GM23248 (cell line): Measurements from ENCODE around the gene TRO. TPM values are rescaled to one million over a fixed set of nuclear protein-coding genes. Genes with fewer than 3 reads are reported as not detected.

Experiments used
- DNase-seq: peaks from one replicate; pipeline ENCODE4 v3.0.0-alpha.2; 2015
- H2AFZ ChIP-seq: fragments of 200-600 bp; sonication (generic); 2 replicates; pipeline ENCODE4 v1.6.1; 2016; ENCODE audit warnings: antibody characterized with exemption
- H3F3A ChIP-seq: fragments of 200-600 bp; sonication (generic); 2 replicates; pipeline ENCODE4 v1.6.1; 2016; ENCODE audit warnings: mild to moderate bottlenecking, antibody characterized with exemption, mixed run types; ENCODE audit not compliant: insufficient read depth
- H3K27ac ChIP-seq: fragments of 200-600 bp; sonication (generic); 2 replicates; pipeline ENCODE4 v1.5.1; 2016; ENCODE audit warnings: mild to moderate bottlenecking
- H3K27me3 ChIP-seq: fragments of 200-600 bp; sonication (generic); replicated peaks from 2 replicates; pipeline ENCODE4 v1.6.1; 2016; ENCODE audit warnings: mild to moderate bottlenecking; ENCODE audit not compliant: insufficient read depth
- H3K36me3 ChIP-seq: fragments of 200-600 bp; sonication (generic); 2 replicates; pipeline ENCODE4 v1.6.1; 2016; ENCODE audit warnings: low read depth, mild to moderate bottlenecking
- H3K4me1 ChIP-seq: fragments of 200-600 bp; sonication (generic); 2 replicates; pipeline ENCODE4 v1.6.1; 2016; ENCODE audit warnings: mild to moderate bottlenecking; ENCODE audit not compliant: insufficient read depth
- H3K4me2 ChIP-seq: fragments of 200-600 bp; sonication (generic); one replicate; pipeline ENCODE4 v1.6.1; 2016; ENCODE audit warnings: mild to moderate bottlenecking; ENCODE audit not compliant: unreplicated experiment
- H3K4me3 ChIP-seq: fragments of 200-600 bp; sonication (generic); 2 replicates; pipeline ENCODE4 v1.5.1; 2016; ENCODE audit warnings: mild to moderate bottlenecking
- H3K79me2 ChIP-seq: fragments of 200-600 bp; sonication (generic); 2 replicates; pipeline ENCODE4 v1.6.1; 2016; ENCODE audit warnings: mild to moderate bottlenecking; ENCODE audit not compliant: insufficient read depth
- H3K9ac ChIP-seq: fragments of 200-600 bp; sonication (generic); 2 replicates; pipeline ENCODE4 v1.6.1; 2016; ENCODE audit warnings: mild to moderate bottlenecking
- H3K9me2 ChIP-seq: fragments of 200-600 bp; sonication (generic); 2 replicates; pipeline ENCODE4 v1.6.1; 2016; ENCODE audit warnings: mixed run types, mild to moderate bottlenecking, moderate library complexity; ENCODE audit not compliant: insufficient read depth
- H3K9me3 ChIP-seq: fragments of 200-600 bp; sonication (generic); one replicate; pipeline ENCODE4 v1.6.1; 2017; ENCODE audit warnings: low read depth
- H4K20me1 ChIP-seq: fragments of 200-600 bp; sonication (generic); 2 replicates; pipeline ENCODE4 v1.6.0; 2016; ENCODE audit not compliant: insufficient read depth
- EZH2 ChIP-seq: fragments of 200-600 bp; sonication (generic); IDR thresholded peaks from 2 replicates; pipeline ENCODE4 v1.6.1; 2018; ENCODE audit warnings: antibody characterized with exemption, mild to moderate bottlenecking; ENCODE audit not compliant: insufficient read depth, poor library complexity, severe bottlenecking
- EZH2phosphoT487 ChIP-seq: fragments of 200-600 bp; sonication (generic); IDR thresholded peaks from 2 replicates; pipeline ENCODE4 v1.6.1; 2018; ENCODE audit warnings: antibody characterized with exemption, moderate library complexity, mild to moderate bottlenecking, low read depth; ENCODE audit not compliant: insufficient read depth
- WGBS, 2 experiments: methylation state at CpG; one replicate each; pipeline ENCODE4 v1.1.6; 2015 to 2017; ENCODE audit warnings: low lambda C conversion rate in 2 of 2, low coverage in 1 of 2; ENCODE audit errors: missing lambda C conversion rate in 2 of 2; 5-methylcytosine and 5-hydroxymethylcytosine counted together
- in situ Hi-C: fragments of 300-500 bp; cut with MboI; formaldehyde crosslinking; loops from 2 replicates; pipeline ENCODE4 v1.15.0; 2020
- polyA plus RNA-seq: library from polyadenylated mRNA; unstranded; fragments of >200 nt; fragmentation: Nextera tagmentation; extraction: Ambion mirVana; gene quantifications from 2 replicates; pipeline ENCODE4 v1.2.1, GENCODE V29; 2016
- total RNA-seq: library from RNA; depleted of rRNA; stranded (reverse); fragments of >200 nt; shearing (Covaris generic); gene quantifications from 2 replicates; pipeline ENCODE4 v1.2.3, GENCODE V29; 2014

TRO gene
- total and polyA plus RNA-seq, 2 experiments from 2014 or later = 13.6 to 17.7 TPM

GRCh38 chrX:54909941-54910340 is 10.7 kb upstream of the TRO start:
- Histone ChIP-seq H3K36me3 (no peaks in the 10 kb centered on the region), H3K79me2 (no peaks in the 10 kb centered on the region), H3K4me2 (no peak overlapping the region), H3K9me3 (no peaks in the 10 kb centered on the region), H3K4me1 (no peaks in the 10 kb centered on the region), H3K9ac (no peak overlapping the region), H3F3A (no peaks in the 10 kb centered on the region), H3K27me3 (no peaks in the 10 kb centered on the region), H3K9me2 (no peaks in the 10 kb centered on the region), H4K20me1 (no peaks in the 10 kb centered on the region), H2AFZ (no peak overlapping the region), H3K27ac (no peak overlapping the region), H3K4me3 (no peak overlapping the region)
- no peak for DNase-seq
- TF ChIP-seq EZH2 (no peak), EZH2phosphoT487 (no peak)
- in situ Hi-C loops = no loop called here

GRCh38 chrX:54921427-54922021 is 900 bp downstream of the TRO start:
- Histone ChIP-seq H3K9ac (peak overlapping the region; percentile 77), H3K27ac (no peak overlapping the region; the same call in 1 of the 2 replicates)

GRCh38 chrX:54922547-54922946 is 1.9 kb downstream of the TRO start:
- Histone ChIP-seq H3K4me2 (no peak overlapping the region), H2AFZ (no peak overlapping the region)
- WGBS, 2 experiments = 100% methylated on average over 2 to 3 of the region's 3 CpGs

More at GRCh38 chrX:54921427-54922021, 900 bp downstream of the TRO start:
- no peaks in the 10 kb centered on the region for H3K9me2 ChIP-seq
- H3F3A ChIP-seq = no peaks in the 10 kb centered on the region
- no peak for TF ChIP-seq EZH2phosphoT487
- no peak for TF ChIP-seq EZH2
- H2AFZ ChIP-seq = peak overlapping the region; percentile 95
- no peaks in the 10 kb centered on the region for H3K9me3 ChIP-seq
- no peaks in the 10 kb centered on the region for H3K79me2 ChIP-seq
- no peaks in the 10 kb centered on the region for H4K20me1 ChIP-seq
- 0 to 2% methylated on average over 2 to 28 of the region's 29 CpGs for WGBS, 2 experiments
- no peaks in the 10 kb centered on the region for H3K4me1 ChIP-seq
- no peaks in the 10 kb centered on the region for H3K27me3 ChIP-seq
- H3K4me2 ChIP-seq = peak overlapping the region; percentile 78
- peak; percentile 85 for DNase-seq
- H3K4me3 ChIP-seq = peak overlapping the region; percentile 86
- in situ Hi-C loops = no loop called here
- H3K36me3 ChIP-seq = no peaks in the 10 kb centered on the region

GRCh38 chrX:54923376-54923775 is 2.8 kb downstream of the TRO start:
- TF ChIP-seq EZH2 (no peak), EZH2phosphoT487 (no peak)
- DNase-seq = no peak
- Histone ChIP-seq H3K9me2 (no peaks in the 10 kb centered on the region), H4K20me1 (no peaks in the 10 kb centered on the region), H3K79me2 (no peaks in the 10 kb centered on the region), H3K9ac (no peak overlapping the region), H3K4me1 (no peaks in the 10 kb centered on the region), H2AFZ (no peak overlapping the region), H3K36me3 (no peaks in the 10 kb centered on the region), H3K4me2 (no peak overlapping the region), H3K9me3 (no peaks in the 10 kb centered on the region), H3K27me3 (no peaks in the 10 kb centered on the region), H3K27ac (no peak overlapping the region), H3F3A (no peaks in the 10 kb centered on the region), H3K4me3 (no peak overlapping the region)
- 82 to 98% methylated on average over 3 to 6 of the region's 7 CpGs for WGBS, 2 experiments
- in situ Hi-C loops = no loop called here

More at GRCh38 chrX:54922547-54922946, 1.9 kb downstream of the TRO start:
- Histone ChIP-seq H3F3A (no peaks in the 10 kb centered on the region), H4K20me1 (no peaks in the 10 kb centered on the region), H3K36me3 (no peaks in the 10 kb centered on the region), H3K4me3 (no peak overlapping the region), H3K9me3 (no peaks in the 10 kb centered on the region), H3K9ac (no peak overlapping the region), H3K4me1 (no peaks in the 10 kb centered on the region), H3K9me2 (no peaks in the 10 kb centered on the region), H3K79me2 (no peaks in the 10 kb centered on the region), H3K27me3 (no peaks in the 10 kb centered on the region), H3K27ac (no peak overlapping the region)
- in situ Hi-C loops = no loop called here
- no peak for DNase-seq
- TF ChIP-seq EZH2phosphoT487 (no peak), EZH2 (no peak)

GRCh38 chrX:54926978-54927377 is 6.4 kb downstream of the TRO start:
- in situ Hi-C loops = no loop called here
- Histone ChIP-seq H3K4me3 (no peak overlapping the region), H2AFZ (no peak overlapping the region), H4K20me1 (no peaks in the 10 kb centered on the region), H3K27me3 (no peaks in the 10 kb centered on the region), H3K9me2 (no peaks in the 10 kb centered on the region), H3K9ac (no peak overlapping the region), H3K4me1 (no peaks in the 10 kb centered on the region), H3F3A (no peaks in the 10 kb centered on the region), H3K27ac (no peak overlapping the region), H3K9me3 (no peaks in the 10 kb centered on the region), H3K36me3 (no peaks in the 10 kb centered on the region), H3K79me2 (no peaks in the 10 kb centered on the region), H3K4me2 (no peak overlapping the region)
- TF ChIP-seq EZH2 (no peak), EZH2phosphoT487 (no peak)
- 62 to 85% methylated on average over 2 of the region's 2 CpGs for WGBS, 2 experiments
- DNase-seq = no peak
